Esophagus squamous epithelium (tissue), 5 donors: ENCODE results near the gene ITM2C. TPM values are rescaled to one million over a fixed set of nuclear protein-coding genes. Genes with fewer than 3 reads are reported as not detected.

Source experiments
- DNase-seq: peaks from one replicate; lab custom pipeline; 2025; lab: John Stamatoyannopoulos, UW
- H3K27ac ChIP-seq, 4 donors: fragments of 200-600 bp; sonication (generic); one replicate each; pipeline ENCODE4 v1.5.1; 2016 to 2019; ENCODE audit warnings: mild to moderate bottlenecking in 1 of 4
- H3K27me3 ChIP-seq, 4 donors: fragments of 200-600 bp; sonication (generic); 1 replicate in 3 of 4; 2 replicates in 1 of 4; pipeline versions ENCODE4 v1.5.1 to v1.6.0; 2017 to 2021; ENCODE audit warnings: antibody characterized with exemption in 1 of 4
- H3K36me3 ChIP-seq, 3 donors: fragments of 200-600 bp; sonication (generic); one replicate each; pipeline ENCODE4 v1.5.1; 2016 to 2019
- H3K4me1 ChIP-seq, 3 donors: fragments of 200-600 bp; sonication (generic); one replicate each; pipeline ENCODE4 v1.5.1; 2017 to 2019
- H3K4me3 ChIP-seq, 4 donors: fragments of 200-600 bp; sonication (generic); 1 replicate in 3 of 4; 2 replicates in 1 of 4; pipeline ENCODE4 v1.5.1; 2016 to 2019; ENCODE audit warnings: mild to moderate bottlenecking in 2 of 4, moderate library complexity in 1 of 4
- H3K9me3 ChIP-seq, 3 donors: fragments of 200-600 bp; sonication (generic); one replicate each; pipeline ENCODE4 v1.5.1; 2016 to 2019
- CTCF ChIP-seq, 6 experiments: fragments of 450-650 bp in 4 of 6; fragments of 200-600 bp in 2 of 6; sonication (generic) in 2 of 6; IDR thresholded peaks; one replicate each; pipeline ENCODE4 v1.5.1; 2016 to 2019; ENCODE audit warnings: antibody characterized with exemption in 6 of 6, mild to moderate bottlenecking in 4 of 6, moderate library complexity in 4 of 6
- POLR2A ChIP-seq, 4 donors: fragments of 450-650 bp; IDR thresholded peaks; one replicate each; pipeline ENCODE4 v1.6.1; 2017; ENCODE audit warnings: antibody characterized with exemption in 4 of 4, mild to moderate bottlenecking in 4 of 4, moderate library complexity in 3 of 4
- WGBS, 2 donors: methylation state at CpG; one replicate each; pipeline ENCODE4 v1.1.5; 2018; 5-methylcytosine and 5-hydroxymethylcytosine counted together
- intact Hi-C: fragments of 100-400 bp; cut with DNase I; formaldehyde crosslinking; loops from one replicate; pipeline ENCODE4 v1.15.0; 2022
- total RNA-seq, 4 donors: library from RNA; depleted of rRNA; stranded (reverse); fragments of >200 nt; gene quantifications; one replicate each; pipeline ENCODE4 v1.1.0, GENCODE V29; 2016
- donor health status: DM: yes; HTN: yes; CAD: no.

Gene ITM2C
- total RNA-seq, 4 donors from 2014 or later, result 3.8 to 31.9 (median 10.3) TPM

- Histone ChIP-seq H3K27ac (peak overlapping the region in 1 of 4 donors; percentile 29), H3K4me1 (peaks cover 13 to 22% (median 15%) of the 10 kb centered on the region in 3 donors), H3K27me3 (peaks cover 0 to 55% (median 4%) of the 10 kb centered on the region in 4 donors), H3K9me3 (peaks cover 0 to 12% (median 9%) of the 10 kb centered on the region in 3 donors), H3K36me3 (no peaks in the 10 kb centered on the region), H3K4me3 (peak overlapping the region; percentile 9 to 66 (median 34))
- intact Hi-C loops, result loop anchor here (5.0 kb wide), 1 partner anchor 159 kb away; no protein-coding TSS in a partner anchor
- no peak for DNase-seq
- WGBS, 2 donors, result 86% methylated on average over 8 of the region's 36 CpGs; no CpG with 5 or more reads in 1 of the 2 donors
- no peak for TF ChIP-seq CTCF (IDR thresholded peaks at IDR 0.05)
- TF ChIP-seq POLR2A (IDR thresholded peaks at IDR 0.05), result no peak
Measured at GRCh38 chr2:230827774-230828271, 36.9 kb upstream of the ITM2C start.

GRCh38 chr2:230828272-230828961 lies 36.3 kb upstream of the ITM2C start:
- H3K4me1 ChIP-seq, result peaks cover 13 to 22% (median 15%) of the 10 kb centered on the region in 3 donors
- 0% methylated on average over 2 of the region's 61 CpGs; no CpG with 5 or more reads in 1 of the 2 donors for WGBS, 2 donors
- peak overlapping the region in 1 of 4 donors; percentile 29 for H3K27ac ChIP-seq
- peak overlapping the region; percentile 9 to 66 (median 34) for H3K4me3 ChIP-seq
- intact Hi-C loops, result loop anchor here (5.0 kb wide), 1 partner anchor 159 kb away; no protein-coding TSS in a partner anchor
- DNase-seq, result no peak
- no peak for TF ChIP-seq CTCF (IDR thresholded peaks at IDR 0.05)
- TF ChIP-seq POLR2A (IDR thresholded peaks at IDR 0.05), result no peak
- H3K27me3 ChIP-seq, result peaks cover 0 to 55% (median 4%) of the 10 kb centered on the region in 4 donors
- peaks cover 0 to 12% (median 9%) of the 10 kb centered on the region in 3 donors for H3K9me3 ChIP-seq
- no peaks in the 10 kb centered on the region for H3K36me3 ChIP-seq

GRCh38 chr2:230829293-230829692 lies 35.4 kb upstream of the ITM2C start:
- no peak for DNase-seq
- intact Hi-C loops, result loop anchor here (5.0 kb wide), 1 partner anchor 158 kb away; no protein-coding TSS in a partner anchor
- peaks cover 11 to 18% (median 14%) of the 10 kb centered on the region in 3 donors for H3K4me1 ChIP-seq
- WGBS, 2 donors, result 91 to 100% methylated on average over 4 to 5 of the region's 14 CpGs
- peaks cover 0 to 55% (median 4%) of the 10 kb centered on the region in 4 donors for H3K27me3 ChIP-seq
- H3K9me3 ChIP-seq, result peaks cover 0 to 12% (median 9%) of the 10 kb centered on the region in 3 donors
- TF ChIP-seq CTCF (IDR thresholded peaks at IDR 0.05), result no peak
- no peak for TF ChIP-seq POLR2A (IDR thresholded peaks at IDR 0.05)
- no peak overlapping the region for H3K27ac ChIP-seq
- no peaks in the 10 kb centered on the region for H3K36me3 ChIP-seq
- no peak overlapping the region for H3K4me3 ChIP-seq

GRCh38 chr2:230829959-230830358 lies 34.8 kb upstream of the ITM2C start:
- no peak overlapping the region for H3K27ac ChIP-seq
- DNase-seq, result no peak
- intact Hi-C loops, result loop anchor here (5.0 kb wide), 1 partner anchor 157 kb away; no protein-coding TSS in a partner anchor
- H3K36me3 ChIP-seq, result no peaks in the 10 kb centered on the region
- H3K27me3 ChIP-seq, result peaks cover 0 to 55% (median 4%) of the 10 kb centered on the region in 4 donors
- no peak for TF ChIP-seq POLR2A (IDR thresholded peaks at IDR 0.05)
- no peak for TF ChIP-seq CTCF (IDR thresholded peaks at IDR 0.05)
- no peak overlapping the region for H3K4me3 ChIP-seq
- peaks cover 0 to 12% (median 9%) of the 10 kb centered on the region in 3 donors for H3K9me3 ChIP-seq
- 84 to 92% methylated on average over 4 to 5 of the region's 7 CpGs for WGBS, 2 donors
- peaks cover 10 to 12% (median 11%) of the 10 kb centered on the region in 3 donors for H3K4me1 ChIP-seq

- H3K9me3 ChIP-seq, result peaks cover 0 to 12% (median 9%) of the 10 kb centered on the region in 3 donors
- DNase-seq, result no peak
- H3K27me3 ChIP-seq, result peaks cover 0 to 55% (median 4%) of the 10 kb centered on the region in 4 donors
- intact Hi-C loops, result no loop called here
- no peak overlapping the region for H3K27ac ChIP-seq
- TF ChIP-seq CTCF (IDR thresholded peaks at IDR 0.05), result no peak
- TF ChIP-seq POLR2A (IDR thresholded peaks at IDR 0.05), result no peak
- peaks cover 10 to 12% (median 11%) of the 10 kb centered on the region in 3 donors for H3K4me1 ChIP-seq
- H3K4me3 ChIP-seq, result no peak overlapping the region
- no peaks in the 10 kb centered on the region for H3K36me3 ChIP-seq
- WGBS, 2 donors, result 79 to 84% methylated on average over 7 of the region's 7 CpGs
Measured at GRCh38 chr2:230830428-230830827, 34.3 kb upstream of the ITM2C start.
